Stimulated activated CD4-positive, alpha-beta T cell treated with anti-CD3 and anti-CD28 coated beads, TNF-alpha, amount 100 ng/mL, for 24 hours (primary cell): ENCODE results near the gene LAMA1.
"Not testable (repeated sequence)": the region's sequence is repeated elsewhere in the genome, so short reads cannot be mapped to it uniquely, and the experiment has no call there.

ENCODE experiments used
- DNase-seq, 3 experiments: peaks; one replicate each; pipeline ENCODE4 v3.0.0-alpha.2; 2020; ENCODE audit warnings: low read depth in 3 of 3

The LAMA1 gene, protein sequence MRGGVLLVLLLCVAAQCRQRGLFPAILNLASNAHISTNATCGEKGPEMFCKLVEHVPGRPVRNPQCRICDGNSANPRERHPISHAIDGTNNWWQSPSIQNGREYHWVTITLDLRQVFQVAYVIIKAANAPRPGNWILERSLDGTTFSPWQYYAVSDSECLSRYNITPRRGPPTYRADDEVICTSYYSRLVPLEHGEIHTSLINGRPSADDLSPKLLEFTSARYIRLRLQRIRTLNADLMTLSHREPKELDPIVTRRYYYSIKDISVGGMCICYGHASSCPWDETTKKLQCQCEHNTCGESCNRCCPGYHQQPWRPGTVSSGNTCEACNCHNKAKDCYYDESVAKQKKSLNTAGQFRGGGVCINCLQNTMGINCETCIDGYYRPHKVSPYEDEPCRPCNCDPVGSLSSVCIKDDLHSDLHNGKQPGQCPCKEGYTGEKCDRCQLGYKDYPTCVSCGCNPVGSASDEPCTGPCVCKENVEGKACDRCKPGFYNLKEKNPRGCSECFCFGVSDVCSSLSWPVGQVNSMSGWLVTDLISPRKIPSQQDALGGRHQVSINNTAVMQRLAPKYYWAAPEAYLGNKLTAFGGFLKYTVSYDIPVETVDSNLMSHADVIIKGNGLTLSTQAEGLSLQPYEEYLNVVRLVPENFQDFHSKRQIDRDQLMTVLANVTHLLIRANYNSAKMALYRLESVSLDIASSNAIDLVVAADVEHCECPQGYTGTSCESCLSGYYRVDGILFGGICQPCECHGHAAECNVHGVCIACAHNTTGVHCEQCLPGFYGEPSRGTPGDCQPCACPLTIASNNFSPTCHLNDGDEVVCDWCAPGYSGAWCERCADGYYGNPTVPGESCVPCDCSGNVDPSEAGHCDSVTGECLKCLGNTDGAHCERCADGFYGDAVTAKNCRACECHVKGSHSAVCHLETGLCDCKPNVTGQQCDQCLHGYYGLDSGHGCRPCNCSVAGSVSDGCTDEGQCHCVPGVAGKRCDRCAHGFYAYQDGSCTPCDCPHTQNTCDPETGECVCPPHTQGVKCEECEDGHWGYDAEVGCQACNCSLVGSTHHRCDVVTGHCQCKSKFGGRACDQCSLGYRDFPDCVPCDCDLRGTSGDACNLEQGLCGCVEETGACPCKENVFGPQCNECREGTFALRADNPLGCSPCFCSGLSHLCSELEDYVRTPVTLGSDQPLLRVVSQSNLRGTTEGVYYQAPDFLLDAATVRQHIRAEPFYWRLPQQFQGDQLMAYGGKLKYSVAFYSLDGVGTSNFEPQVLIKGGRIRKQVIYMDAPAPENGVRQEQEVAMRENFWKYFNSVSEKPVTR (N-terminal part only)

GRCh38 chr18:7117390-7118355 is at the start of gene LAMA1:
LAMA1 (minus strand) TSS chr18:7117797; CDS start chr18:7117720, 77 bp downstream.
- DNase-seq: no peak

- DNase-seq: no peak
Observed at GRCh38 chr18:7165846-7166393, 48.3 kb upstream of the LAMA1 start.

- no peak for DNase-seq
Observed at GRCh38 chr18:7164323-7165004, 46.9 kb upstream of the LAMA1 start.

DNA sequence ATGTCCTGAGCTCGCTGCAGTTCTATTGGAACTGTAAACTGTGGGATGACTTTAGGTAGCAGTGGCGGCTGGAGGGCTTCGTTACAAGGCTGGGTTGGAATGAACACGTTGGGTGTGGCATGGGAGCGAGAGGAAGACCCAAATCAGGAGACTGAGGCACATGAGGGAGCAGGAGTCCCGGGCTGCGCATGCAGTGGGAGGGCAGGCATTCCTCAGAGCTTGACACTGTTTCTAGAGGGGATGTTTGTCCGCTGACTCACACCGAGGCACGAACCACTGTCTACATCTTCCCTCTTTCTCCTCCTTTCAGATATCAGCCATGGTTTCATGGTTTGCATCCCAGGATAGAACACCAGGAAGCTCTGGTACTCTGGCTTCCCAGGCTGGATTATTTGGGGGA is 40.6 kb upstream of the LAMA1 start:
- DNase-seq: no peak

GRCh38 chr18:7157760-7158159 is 40.2 kb upstream of the LAMA1 start:
- no peak for DNase-seq

DNA sequence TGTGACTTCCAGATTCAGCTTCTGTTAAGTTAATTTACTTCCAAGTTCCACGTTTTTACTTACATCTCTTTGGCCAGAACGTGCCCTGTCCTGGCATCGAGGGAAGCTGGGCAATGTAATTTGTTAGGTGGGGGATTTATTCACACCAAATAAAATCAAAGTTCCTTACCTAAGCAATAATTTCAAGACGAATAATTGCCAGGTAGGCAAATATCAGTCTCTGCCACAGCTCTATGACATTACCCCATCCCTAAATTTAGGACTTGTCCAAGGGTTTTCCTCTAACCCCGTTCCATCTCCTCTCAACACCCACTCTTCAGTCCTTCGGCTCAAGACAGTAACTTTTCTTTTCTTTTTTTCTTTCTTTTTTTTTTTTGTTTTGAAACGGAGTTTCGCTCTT is 38.3 kb upstream of the LAMA1 start:
- no peak for DNase-seq

- DNase-seq: no peak
Observed at GRCh38 chr18:7155092-7155491, 37.5 kb upstream of the LAMA1 start.

GRCh38 chr18:7152440-7152839 is 34.8 kb upstream of the LAMA1 start:
- no peak for DNase-seq

DNA sequence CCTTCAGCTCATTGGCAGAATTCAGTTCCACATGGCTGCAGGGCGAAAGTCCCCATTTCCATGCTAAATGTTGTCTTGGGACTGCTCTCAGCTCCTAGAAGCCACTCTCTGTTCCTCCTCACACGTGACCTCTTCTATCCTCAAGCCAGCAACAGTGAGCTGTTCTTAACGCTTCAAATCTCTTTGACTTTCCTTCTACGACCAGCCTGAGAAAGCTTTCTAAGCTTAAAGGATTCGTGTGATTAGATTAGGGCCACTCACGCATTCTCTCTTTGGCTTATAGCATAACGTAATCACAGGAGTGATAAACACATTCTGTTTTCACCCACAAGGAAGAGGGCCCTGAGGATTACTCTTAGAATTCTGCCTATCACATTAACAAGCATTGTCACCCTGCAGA is 29.8 kb upstream of the LAMA1 start:
- DNase-seq: no peak

GRCh38 chr18:7146067-7146466 is 28.5 kb upstream of the LAMA1 start:
- no peak for DNase-seq

GRCh38 chr18:7144921-7145320 is 27.3 kb upstream of the LAMA1 start:
- not testable (repeated sequence) for DNase-seq

DNA sequence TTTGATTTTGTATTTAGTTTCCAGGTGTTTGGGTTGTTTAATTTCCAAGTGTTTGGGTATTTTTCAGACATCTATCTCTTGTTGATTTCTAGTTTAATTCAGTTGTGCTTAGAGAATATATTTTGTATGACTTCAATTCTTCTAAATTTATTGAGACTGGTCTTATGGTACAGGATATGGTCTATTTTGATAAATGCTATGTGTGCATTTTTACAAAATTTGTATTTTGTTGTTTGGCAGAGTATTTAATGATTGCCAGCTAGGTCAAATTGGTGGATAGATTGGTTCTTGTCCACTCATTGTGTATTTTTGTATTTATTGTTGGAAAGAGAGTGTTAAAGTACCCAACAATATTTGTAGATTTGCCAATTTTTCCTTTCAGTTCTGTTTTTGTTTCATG is 23.7 kb upstream of the LAMA1 start:
- no peak for DNase-seq

DNA sequence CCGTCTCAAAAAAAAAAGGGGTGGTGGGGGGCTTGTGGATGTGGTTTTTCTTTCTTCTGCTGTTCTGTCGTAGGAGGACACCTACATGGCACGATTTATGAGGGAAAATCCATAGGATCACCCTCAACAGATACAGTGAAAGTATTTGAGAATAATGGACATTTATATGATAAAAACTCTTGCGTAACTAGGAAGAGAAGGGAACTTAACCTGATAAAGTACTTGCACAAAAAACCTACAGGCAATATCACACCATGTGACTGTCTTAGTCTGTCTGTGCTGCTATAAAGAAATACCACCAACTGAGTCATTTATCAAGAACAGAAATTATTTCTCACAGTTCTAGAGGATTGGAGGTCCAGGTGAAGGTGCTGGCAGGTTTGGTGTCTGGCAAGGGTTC is 21.8 kb upstream of the LAMA1 start:
- DNase-seq: no peak

- DNase-seq: no peak
Observed at GRCh38 chr18:7133181-7133580, 15.6 kb upstream of the LAMA1 start.

DNA sequence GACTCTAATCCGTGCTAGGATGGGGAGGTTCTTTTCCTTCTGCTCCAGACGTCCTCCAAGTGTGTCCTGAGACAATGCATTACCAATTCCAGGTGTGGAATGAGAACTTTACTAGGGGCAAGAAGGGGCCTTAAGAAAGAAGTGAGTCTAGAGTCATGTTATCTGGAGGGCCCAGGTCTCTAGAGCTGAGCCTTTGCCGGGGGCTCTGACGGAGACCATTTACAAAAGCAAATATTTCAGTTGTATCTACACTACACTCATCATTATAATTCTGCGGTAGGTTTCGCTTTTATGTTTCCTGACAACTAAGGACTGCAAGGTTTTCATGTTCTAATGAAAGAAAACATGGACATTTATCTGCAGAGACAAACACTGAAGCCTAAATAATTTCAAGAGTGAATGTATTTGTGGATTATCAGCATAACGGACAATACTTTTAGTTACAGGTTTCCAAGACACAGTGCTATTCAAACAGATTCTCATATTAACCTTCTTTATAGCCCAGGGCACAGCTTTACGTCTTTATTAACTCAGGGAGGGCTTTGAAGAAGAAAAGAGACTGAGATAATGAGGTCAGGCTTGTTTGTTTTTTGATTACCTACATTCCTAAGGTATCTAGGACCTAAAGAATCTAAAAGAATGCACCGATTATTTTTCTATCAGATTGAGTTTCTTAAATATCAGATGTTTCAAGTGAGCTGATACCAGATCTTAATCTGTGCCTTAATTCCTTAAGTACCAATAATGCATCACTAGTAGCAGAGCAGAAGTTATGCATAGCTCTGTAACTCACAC is 15.0 kb upstream of the LAMA1 start:
- DNase-seq: no peak

GRCh38 chr18:7122376-7122775 is 4.8 kb upstream of the LAMA1 start:
- no peak for DNase-seq

GRCh38 chr18:7116792-7117389 is 706 bp downstream of the LAMA1 start:
- DNase-seq: no peak

- DNase-seq: no peak
Observed at GRCh38 chr18:7116001-7116730, 1.4 kb downstream of the LAMA1 start.
